ENCODE data around the gene CGRRF1.

CGRRF1 gene, protein sequence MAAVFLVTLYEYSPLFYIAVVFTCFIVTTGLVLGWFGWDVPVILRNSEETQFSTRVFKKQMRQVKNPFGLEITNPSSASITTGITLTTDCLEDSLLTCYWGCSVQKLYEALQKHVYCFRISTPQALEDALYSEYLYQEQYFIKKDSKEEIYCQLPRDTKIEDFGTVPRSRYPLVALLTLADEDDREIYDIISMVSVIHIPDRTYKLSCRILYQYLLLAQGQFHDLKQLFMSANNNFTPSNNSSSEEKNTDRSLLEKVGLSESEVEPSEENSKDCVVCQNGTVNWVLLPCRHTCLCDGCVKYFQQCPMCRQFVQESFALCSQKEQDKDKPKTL

GRCh38 chr14:54509546-54510501 lies at the start of gene CGRRF1:
Gene CGRRF1, plus strand, starts transcription at chr14:54509906. Its CDS starts 54 bp downstream, at chr14:54509960.
- in situ Hi-C loops (cut with MboI; ENCODE audit: low pct_unique_long_range_greater_than_20kb, low sequenced_read_pairs, unreplicated experiment): no loop called here
- peak; percentile 97 for DNase-seq (ENCODE audit: low spot score)
- TF ChIP-seq, protein P1, sequence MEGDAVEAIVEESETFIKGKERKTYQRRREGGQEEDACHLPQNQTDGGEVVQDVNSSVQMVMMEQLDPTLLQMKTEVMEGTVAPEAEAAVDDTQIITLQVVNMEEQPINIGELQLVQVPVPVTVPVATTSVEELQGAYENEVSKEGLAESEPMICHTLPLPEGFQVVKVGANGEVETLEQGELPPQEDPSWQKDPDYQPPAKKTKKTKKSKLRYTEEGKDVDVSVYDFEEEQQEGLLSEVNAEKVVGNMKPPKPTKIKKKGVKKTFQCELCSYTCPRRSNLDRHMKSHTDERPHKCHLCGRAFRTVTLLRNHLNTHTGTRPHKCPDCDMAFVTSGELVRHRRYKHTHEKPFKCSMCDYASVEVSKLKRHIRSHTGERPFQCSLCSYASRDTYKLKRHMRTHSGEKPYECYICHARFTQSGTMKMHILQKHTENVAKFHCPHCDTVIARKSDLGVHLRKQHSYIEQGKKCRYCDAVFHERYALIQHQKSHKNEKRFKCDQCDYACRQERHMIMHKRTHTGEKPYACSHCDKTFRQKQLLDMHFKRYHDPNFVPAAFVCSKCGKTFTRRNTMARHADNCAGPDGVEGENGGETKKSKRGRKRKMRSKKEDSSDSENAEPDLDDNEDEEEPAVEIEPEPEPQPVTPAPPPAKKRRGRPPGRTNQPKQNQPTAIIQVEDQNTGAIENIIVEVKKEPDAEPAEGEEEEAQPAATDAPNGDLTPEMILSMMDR (IDR thresholded peaks at IDR 0.05; ENCODE audit: extremely low read depth, insufficient read depth, missing control alignments): peak; percentile 52

GRCh38 chr14:54462048-54462447 lies 47.7 kb upstream of the CGRRF1 start:
- in situ Hi-C loops (cut with MboI; ENCODE audit: low pct_unique_long_range_greater_than_20kb, low sequenced_read_pairs, unreplicated experiment): no loop called here
- TF ChIP-seq, protein P1 (IDR thresholded peaks at IDR 0.05; ENCODE audit: extremely low read depth, insufficient read depth, missing control alignments): no peak

GRCh38 chr14:54465654-54466053 lies 44.1 kb upstream of the CGRRF1 start:
- DNase-seq (ENCODE audit: low spot score): no peak
- in situ Hi-C loops (cut with MboI; ENCODE audit: low pct_unique_long_range_greater_than_20kb, low sequenced_read_pairs, unreplicated experiment): no loop called here
- TF ChIP-seq, protein P1 (IDR thresholded peaks at IDR 0.05; ENCODE audit: extremely low read depth, insufficient read depth, missing control alignments): no peak

More at GRCh38 chr14:54462048-54462447, 47.7 kb upstream of the CGRRF1 start:
- no peak for DNase-seq (ENCODE audit: low spot score)

DNA sequence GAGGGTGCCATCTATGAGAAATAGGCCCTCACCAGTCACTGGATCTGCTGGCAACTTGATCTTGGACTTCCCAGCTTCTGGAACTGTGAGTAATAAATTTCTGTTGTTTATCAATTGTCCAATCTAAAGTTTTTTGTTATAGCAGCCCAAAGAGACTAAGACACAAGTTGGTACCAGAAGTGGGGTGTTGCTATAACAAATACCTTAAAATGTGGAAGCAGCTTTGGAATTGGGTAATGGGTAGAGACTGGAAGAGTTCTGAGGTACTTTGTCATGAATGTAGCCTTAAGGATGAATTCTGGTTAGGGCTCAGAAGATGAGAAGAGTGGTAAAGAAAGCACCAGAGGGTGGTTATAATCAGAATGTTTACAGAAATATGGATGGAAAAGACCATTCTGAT lies 42.4 kb upstream of the CGRRF1 start:
- TF ChIP-seq, protein P1 (IDR thresholded peaks at IDR 0.05; ENCODE audit: extremely low read depth, insufficient read depth, missing control alignments): no peak
- in situ Hi-C loops (cut with MboI; ENCODE audit: low pct_unique_long_range_greater_than_20kb, low sequenced_read_pairs, unreplicated experiment): no loop called here
- no peak for DNase-seq (ENCODE audit: low spot score)

DNA sequence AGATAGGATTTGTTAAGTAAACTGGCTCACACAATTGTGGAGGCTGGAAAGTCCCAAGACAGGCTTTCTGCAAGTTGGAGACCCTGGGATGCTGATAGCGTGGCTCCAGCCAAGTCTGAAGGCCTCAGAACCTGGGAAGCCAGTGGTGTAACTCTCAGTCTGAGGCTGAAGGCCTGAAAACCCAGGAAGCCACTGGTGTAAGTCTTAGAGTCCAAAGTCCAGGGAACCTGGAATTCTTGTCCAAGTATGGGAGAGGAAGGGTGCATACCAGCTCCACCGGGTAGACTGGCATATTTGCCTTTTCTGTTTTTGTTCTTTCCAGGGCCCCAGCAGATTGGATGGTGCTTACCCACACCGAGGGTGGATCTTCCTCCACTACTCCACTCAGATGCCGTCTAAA lies 39.0 kb upstream of the CGRRF1 start:
- DNase-seq (ENCODE audit: low spot score): no peak
- TF ChIP-seq, protein P1 (IDR thresholded peaks at IDR 0.05; ENCODE audit: extremely low read depth, insufficient read depth, missing control alignments): no peak
- in situ Hi-C loops (cut with MboI; ENCODE audit: low pct_unique_long_range_greater_than_20kb, low sequenced_read_pairs, unreplicated experiment): no loop called here

- DNase-seq (ENCODE audit: low spot score): no peak
- in situ Hi-C loops (cut with MboI; ENCODE audit: low pct_unique_long_range_greater_than_20kb, low sequenced_read_pairs, unreplicated experiment): no loop called here
- TF ChIP-seq, protein P1 (IDR thresholded peaks at IDR 0.05; ENCODE audit: extremely low read depth, insufficient read depth, missing control alignments): no peak
Observed at GRCh38 chr14:54471641-54472040, 38.1 kb upstream of the CGRRF1 start.
